ENCODE measurements around the gene LETM1. TPM values are rescaled to one million over a fixed set of nuclear protein-coding genes. Genes with fewer than 3 reads are reported as not detected.

LETM1 gene
- total and polyA plus RNA-seq, 2 of the 8 experiments (the other 6 are each of a cell fraction or from before 2014, with no cell fraction given), result 19.8 to 50.1 TPM

DNA sequence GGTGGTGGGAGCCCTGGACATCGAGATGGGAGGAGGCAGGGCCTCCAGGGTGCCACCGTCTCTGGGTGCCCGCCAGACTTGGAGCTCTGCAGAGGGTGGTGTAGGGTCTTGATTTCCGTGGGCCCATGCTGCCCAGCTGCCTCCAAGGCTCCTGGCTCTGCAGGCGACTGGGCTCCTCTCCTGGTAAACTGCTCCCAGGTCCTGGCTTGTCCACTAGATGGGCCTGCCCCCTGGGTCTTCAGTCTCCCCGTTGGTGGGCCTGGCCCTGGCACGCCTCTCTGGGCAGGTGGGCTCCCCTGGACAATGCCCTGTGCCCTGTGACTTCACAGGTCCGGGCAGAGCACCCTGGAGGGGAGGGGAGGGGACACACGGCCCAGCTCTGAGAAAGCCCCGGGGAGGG is 55.2 kb downstream of the LETM1 start:
- H4K20me1 ChIP-seq (replicated peaks in 1 of 2; ENCODE audit: control insufficient read depth in 1 of 2, insufficient read depth in 2 of 2, low read length in 2 of 2), result peaks cover 6 to 17% of the 10 kb centered on the region in 2 experiments
- FAIRE-seq (no peak), DNase-seq (ENCODE audit: low read depth in 1 of 2, low spot score in 2 of 2) (no peak)
- no peak overlapping the region for H3K4me3 ChIP-seq (ENCODE audit: extremely low read depth in 1 of 4, insufficient read depth in 2 of 4, low read depth in 3 of 4, low read length in 4 of 4)
- H3K18ac ChIP-seq (ENCODE audit: extremely low read depth, low read length), result no peak overlapping the region
- no peak overlapping the region for H3K9ac ChIP-seq (replicated peaks in 1 of 4; ENCODE audit: extremely low read depth in 1 of 4, low read depth in 3 of 4, low read length in 3 of 4)
- H3K56ac ChIP-seq (replicated peaks; ENCODE audit: insufficient read length, low read depth, low read length), result no peak overlapping the region
- no peak overlapping the region for H3K4me2 ChIP-seq (ENCODE audit: insufficient read depth in 1 of 2, low read depth in 2 of 2, low read length in 2 of 2)
- ChIA-PET POLR2A (ENCODE audit: partially characterized antibody) (interaction anchor here (1.0 to 2.5 kb wide), 4 partner anchors 26 to 55 kb away, joined by 3 to 9 read pairs (median 4); no protein-coding TSS in a partner anchor), CTCF (ENCODE audit: partially characterized antibody) (interaction anchor here (0.9 to 71.2 kb wide), 5 partner anchors 8 to 102 kb away, joined by 3 to 2507 read pairs (median 3); no protein-coding TSS in a partner anchor)
- H2BK5ac ChIP-seq (ENCODE audit: low read depth, low read length), result no peak overlapping the region
- H4K5ac ChIP-seq (ENCODE audit: insufficient read length, low read depth, low read length), result no peak overlapping the region
- H3K9me3 ChIP-seq (ENCODE audit: insufficient read depth in 2 of 2, low read depth in 1 of 2, low read length in 1 of 2), result no peaks in the 10 kb centered on the region
- no peak overlapping the region for H2BK15ac ChIP-seq (ENCODE audit: low read length)
- peaks cover 10% of the 10 kb centered on the region; the same call in 1 of the 2 replicates for H3K79me1 ChIP-seq (ENCODE audit: low read depth, low read length)
- H2AFZ ChIP-seq (ENCODE audit: low read length), result no peak overlapping the region
- H2BK120ac ChIP-seq (replicated peaks; ENCODE audit: low read depth, low read length), result no peak overlapping the region
- H3K4me1 ChIP-seq (replicated peaks in 1 of 4; ENCODE audit: control insufficient read depth in 3 of 4, insufficient read depth in 4 of 4, low read length in 3 of 4), result peaks cover 0 to under 1% (median 0%) of the 10 kb centered on the region in 4 experiments; a peak in 2 of 7 replicates
- no peak overlapping the region for H4K8ac ChIP-seq (ENCODE audit: extremely low read depth, insufficient read depth, low read length)
- peaks cover 0 to 32% (median 12%) of the 10 kb centered on the region in 4 experiments; a peak in 4 of 8 replicates for H3K36me3 ChIP-seq (ENCODE audit: control insufficient read depth in 2 of 4, insufficient read depth in 4 of 4, low read length in 3 of 4)
- H3K23me2 ChIP-seq (ENCODE audit: low read depth, low read length), result no peaks in the 10 kb centered on the region
- no peak overlapping the region for H3K4ac ChIP-seq (replicated peaks; ENCODE audit: insufficient read length, low read depth, low read length)
- no peak overlapping the region for H2AK5ac ChIP-seq (ENCODE audit: low read depth, low read length)
- no peak overlapping the region for H3K23ac ChIP-seq (ENCODE audit: insufficient read length)
- no peak overlapping the region for H4K91ac ChIP-seq (replicated peaks; ENCODE audit: insufficient read length, low read length)
- H3K14ac ChIP-seq (ENCODE audit: insufficient read length), result no peak overlapping the region
- peaks cover 0 to 5% (median 2%) of the 10 kb centered on the region in 4 experiments; a peak in 4 of 7 replicates for H3K27me3 ChIP-seq (replicated peaks in 1 of 4; ENCODE audit: control insufficient read depth in 3 of 4, extremely low read depth in 1 of 4, insufficient read depth in 3 of 4, low read length in 3 of 4)
- 87% methylated on average over 10 of the region's 10 CpGs; no CpG with 5 or more reads in 1 of the 2 experiments for WGBS, 2 experiments (ENCODE audit: extremely low coverage in 1 of 2, insufficient coverage in 1 of 2, insufficient read length in 1 of 2, insufficient replicate concordance in 2 of 2, low coverage in 1 of 2, low lambda C conversion rate in 2 of 2, missing lambda C conversion rate in 1 of 2)
- H3K79me2 ChIP-seq (ENCODE audit: control insufficient read depth in 1 of 2, insufficient read depth in 2 of 2, low read length in 2 of 2), result peaks cover 0 to 5% of the 10 kb centered on the region in 2 experiments; a peak in 1 of 4 replicates
- H2BK12ac ChIP-seq (ENCODE audit: low read depth, low read length), result no peak overlapping the region
- no peak overlapping the region for H3K27ac ChIP-seq (ENCODE audit: low read depth, low read length)
- no peak overlapping the region for H2BK20ac ChIP-seq (ENCODE audit: low read length)
- TF ChIP-seq JUN (IDR thresholded peaks at IDR 0.05; ENCODE audit: low read depth, low read length) (no peak), CTCF (IDR thresholded peaks at IDR 0.05; ENCODE audit: control extremely low read depth in 1 of 3, insufficient read depth in 1 of 3, low read depth in 1 of 3, low read length in 3 of 3) (no peak), SRF (IDR thresholded peaks at IDR 0.05; ENCODE audit: low read depth, low read length) (no peak), RFX5 (IDR thresholded peaks at IDR 0.05; ENCODE audit: borderline replicate concordance, low read depth, low read length) (no peak), BCL11A (IDR thresholded peaks at IDR 0.05; ENCODE audit: low read depth in 2 of 2, low read length in 2 of 2) (no peak), GTF2F1 (IDR thresholded peaks at IDR 0.05; ENCODE audit: borderline replicate concordance, low read depth, low read length) (no peak), YY1 (IDR thresholded peaks at IDR 0.05; ENCODE audit: low read depth, low read length) (no peak), TEAD4 (IDR thresholded peaks at IDR 0.05; ENCODE audit: low read depth, low read length) (no peak), KDM5A (IDR thresholded peaks at IDR 0.05; ENCODE audit: low read length) (no peak), RNF2 (IDR thresholded peaks at IDR 0.05; ENCODE audit: borderline replicate concordance, low read depth, low read length, missing control alignments, poor library complexity, severe bottlenecking) (no peak), KDM1A (IDR thresholded peaks at IDR 0.05; ENCODE audit: borderline replicate concordance, low read length) (no peak)
